ENCODE results near the gene IMP4.

Gene IMP4

DNA sequence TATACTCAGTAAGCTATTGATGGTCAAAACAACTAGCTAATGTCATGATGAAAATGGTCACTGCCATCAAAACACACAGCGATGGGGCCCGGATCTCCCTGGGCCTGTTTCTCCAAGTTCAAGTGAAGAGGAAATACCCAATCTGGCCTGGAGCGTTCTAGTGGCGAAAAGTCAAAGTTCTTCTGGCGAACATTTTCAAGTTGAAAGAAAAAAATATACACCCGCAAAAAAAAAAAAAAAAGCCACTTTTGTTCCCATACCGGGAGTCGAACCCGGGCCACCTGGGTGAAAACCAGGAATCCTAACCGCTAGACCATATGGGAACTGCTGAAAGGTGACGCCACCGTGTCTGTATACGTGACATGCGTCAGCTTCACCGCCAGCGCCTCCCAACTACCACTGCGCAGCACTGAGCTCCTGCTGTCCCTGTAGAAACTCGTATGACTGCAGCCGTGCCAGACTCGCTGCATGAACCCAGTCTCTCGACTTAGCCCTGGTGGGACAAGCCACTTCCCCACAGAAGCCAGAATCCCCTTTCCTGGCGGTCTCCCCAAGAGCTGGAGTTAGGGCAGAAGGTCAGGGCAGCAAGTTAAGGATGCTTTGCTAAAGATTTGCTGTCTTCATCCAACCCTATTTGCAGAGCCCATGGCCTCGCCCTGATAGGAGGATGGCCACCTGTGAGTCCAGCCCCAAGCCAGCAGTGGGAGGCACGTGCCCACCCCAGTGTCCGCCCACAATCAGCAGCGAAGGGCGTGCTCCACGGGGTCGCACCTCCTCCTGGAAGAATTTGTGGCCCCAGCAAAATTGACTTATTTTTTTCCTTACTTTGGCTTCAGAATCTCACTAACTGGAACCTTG is 5.6 kb upstream of the IMP4 start:
- peak; percentile 41 to 71 (median 56) for DNase-seq

DNA sequence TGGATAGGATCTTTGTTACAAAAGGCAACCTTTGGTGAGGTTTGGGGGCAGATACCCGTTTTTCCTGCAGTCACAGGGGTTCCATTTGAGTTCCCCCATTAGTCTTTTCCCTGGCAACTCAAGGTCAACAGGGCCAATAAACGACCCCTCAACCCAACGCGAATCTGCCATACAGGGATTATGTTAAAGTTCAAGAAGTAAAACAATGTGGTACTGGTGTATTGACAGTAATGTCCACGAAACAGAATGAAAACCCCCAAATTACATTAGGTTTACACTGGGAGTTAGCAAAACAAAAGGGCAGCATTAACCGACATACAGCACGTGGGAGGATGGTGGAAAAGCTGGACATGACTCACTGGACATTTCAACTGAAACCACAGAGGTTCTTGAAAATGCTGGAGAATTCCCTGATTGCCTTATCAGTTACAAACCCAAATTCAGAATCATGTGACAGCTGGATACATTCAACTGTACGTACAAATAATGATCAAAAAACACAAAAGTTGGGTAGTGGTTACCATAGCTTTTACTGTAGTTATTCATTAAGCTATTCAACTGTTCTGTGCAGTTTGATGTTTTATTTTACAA is 4.9 kb upstream of the IMP4 start:
- no peak for DNase-seq

DNA sequence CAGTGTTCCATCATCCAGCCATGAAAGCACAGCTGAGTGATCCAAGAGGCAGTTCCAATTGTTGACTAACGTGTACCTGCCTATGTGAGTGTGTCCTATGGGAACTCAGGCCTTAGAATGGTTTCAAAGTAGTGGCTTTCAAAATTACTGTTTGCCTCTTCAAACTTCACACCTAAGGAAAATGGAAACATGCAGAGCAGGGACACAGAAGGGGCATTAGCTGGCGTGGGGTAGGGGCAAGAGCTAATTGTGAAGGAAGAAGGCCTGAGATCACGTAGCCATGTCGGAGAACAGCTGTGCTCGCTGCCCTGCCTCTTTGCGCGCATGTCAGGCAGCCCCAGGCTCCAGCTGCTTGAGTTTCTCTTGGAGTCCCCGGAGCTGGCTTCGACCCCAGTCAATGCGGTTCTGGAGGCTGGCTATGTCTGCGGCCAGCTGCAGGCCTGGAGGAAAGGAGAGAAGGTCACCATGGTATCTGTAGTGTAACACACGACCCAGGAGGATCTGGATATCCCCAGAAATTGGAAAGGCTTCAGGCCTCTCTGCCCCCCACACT is 3.8 kb upstream of the IMP4 start:
- no peak for DNase-seq

DNA sequence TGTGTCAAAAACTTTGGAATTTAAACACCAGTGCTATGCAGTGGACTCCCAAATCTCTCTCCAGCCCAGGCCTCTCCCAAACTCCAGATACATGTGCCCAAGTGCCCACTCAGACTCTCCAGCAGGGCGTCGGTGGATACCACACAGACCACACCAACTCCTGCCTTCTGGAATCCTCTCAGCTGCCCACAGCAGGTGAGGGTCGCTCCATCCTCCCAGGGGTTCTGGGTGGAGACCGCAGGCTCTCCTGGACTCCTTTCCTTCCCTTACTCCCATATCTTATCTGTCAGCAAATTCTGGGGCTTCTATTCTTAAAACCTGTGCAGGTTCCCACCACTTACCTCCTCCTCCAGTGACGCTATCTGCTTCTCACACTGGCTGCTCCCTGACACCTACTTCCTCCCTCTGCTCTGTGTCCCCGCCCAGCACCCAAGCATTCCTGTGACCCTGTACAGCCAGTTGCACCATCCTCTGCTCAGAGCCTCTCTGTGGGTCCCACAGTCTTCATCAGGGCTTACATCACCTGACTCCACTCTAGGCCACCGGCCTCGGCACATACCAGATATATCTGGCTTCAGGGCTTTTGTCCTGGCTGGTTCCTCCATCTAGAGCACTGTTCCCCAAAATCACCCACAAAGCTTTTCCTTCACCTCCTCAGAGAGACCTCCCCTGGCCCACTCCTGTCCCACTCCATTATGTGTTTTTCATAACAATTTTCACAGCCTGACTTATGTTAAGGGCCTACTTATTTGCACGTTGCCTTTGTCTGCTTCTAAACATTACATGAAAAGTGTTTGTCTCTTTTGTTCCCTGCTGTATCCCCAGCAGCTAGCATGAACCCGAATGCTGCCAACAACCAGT is 2.6 kb upstream of the IMP4 start:
- no peak for DNase-seq

DNA sequence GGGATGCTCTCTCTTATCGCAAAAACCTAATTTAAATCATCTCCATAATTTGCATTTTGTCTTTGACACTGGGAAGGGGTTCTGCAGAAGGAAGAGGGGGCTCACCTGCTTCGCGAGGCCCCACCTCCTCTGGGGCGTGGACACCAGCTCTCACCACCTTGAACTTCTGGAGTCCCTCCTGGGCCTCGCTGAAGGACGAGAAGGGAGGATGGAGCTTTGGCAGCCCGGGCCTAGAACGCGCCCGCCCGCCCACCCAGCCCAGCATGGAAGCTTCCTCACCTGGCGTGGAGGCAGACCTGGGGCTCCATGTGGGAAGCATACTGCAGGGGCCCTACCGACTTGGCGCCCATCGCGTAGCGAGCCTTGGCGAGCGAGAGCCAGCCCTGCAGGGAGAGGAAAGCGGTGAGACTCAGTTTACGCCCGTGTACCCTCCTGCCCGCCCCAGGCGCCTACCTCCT is 1.1 kb upstream of the IMP4 start:
- no peak for DNase-seq

DNA sequence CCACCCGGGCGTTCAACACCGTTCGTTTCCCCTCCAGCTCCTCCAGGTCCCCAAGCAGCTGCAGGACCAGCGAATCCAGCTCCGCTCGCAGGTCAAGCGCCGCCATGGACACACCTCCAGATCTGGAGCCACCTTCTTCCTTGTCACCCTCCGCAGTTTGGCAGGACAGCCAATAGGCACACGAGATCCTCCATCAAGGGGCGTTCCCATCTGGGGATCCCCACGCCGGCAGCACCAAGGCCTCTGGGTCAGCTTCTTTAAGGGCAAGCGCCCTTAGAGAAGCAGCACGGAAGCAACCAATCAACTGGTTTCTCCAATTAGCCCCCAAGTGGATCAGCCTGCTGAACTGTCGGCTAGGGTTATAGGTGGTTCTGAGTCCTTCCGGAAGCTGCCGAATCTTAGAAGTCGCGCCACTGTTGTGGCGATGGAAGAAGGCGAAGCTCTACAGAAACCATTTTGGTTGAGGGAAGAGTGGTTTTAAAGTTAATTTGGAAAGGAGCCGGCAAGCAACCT is 621 bp upstream of the IMP4 start:
- DNase-seq, result peak; percentile 83 to 98 (median 96)

DNA sequence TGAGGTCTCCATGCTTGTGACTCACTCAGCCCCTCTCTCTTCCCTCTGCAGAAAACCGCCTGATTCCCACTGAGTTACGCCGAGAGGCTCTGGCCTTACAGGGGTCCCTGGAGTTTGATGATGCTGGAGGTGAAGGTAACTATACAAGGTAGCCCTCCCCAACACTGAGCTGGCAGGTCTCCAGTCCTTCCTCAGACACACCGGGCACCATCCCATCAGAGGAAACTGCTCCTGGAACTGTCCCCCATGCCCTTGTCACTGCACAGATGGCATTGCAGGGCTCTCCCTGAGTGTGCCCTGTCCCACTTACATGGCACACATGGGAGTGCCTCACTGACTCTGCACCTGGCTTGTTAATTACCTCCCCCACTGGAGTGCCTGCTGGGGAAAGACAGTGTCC is 1.9 kb downstream of the IMP4 start:
- DNase-seq, result no peak

DNA sequence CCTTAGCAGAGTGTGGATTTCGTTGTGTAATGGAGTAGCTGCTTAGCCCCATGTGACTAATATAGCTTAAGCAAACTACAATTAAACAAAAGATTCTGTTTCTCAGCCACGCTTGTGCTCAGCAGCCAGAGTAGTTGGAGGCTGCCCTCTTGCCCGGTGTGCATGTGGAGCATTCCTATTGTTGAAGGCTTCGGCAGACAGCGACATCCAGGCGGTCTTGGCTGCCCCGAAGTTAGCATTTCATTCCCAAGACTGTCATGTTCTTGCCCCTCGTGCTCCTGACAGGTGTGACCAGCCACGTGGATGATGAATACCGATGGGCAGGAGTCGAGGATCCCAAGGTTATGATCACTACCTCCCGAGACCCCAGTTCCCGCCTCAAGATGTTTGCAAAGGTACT is 2.4 kb downstream of the IMP4 start:
- DNase-seq, result no peak

DNA sequence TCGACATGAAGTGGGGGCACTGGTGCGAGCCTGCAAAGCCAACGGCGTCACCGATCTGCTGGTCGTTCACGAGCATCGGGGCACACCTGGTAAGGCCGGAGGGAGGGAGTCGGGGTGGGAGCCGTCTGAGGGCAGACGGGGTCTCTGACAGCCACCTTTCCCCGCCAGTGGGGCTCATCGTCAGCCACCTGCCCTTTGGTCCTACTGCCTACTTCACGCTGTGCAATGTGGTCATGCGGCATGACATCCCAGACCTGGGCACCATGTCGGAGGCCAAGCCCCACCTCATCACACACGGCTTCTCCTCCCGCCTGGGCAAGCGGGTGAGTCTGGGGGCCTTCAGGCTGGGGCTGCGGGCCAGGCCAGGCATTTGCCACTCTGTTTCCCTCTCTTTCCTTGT is 2.9 kb downstream of the IMP4 start:
- no peak for DNase-seq

DNA sequence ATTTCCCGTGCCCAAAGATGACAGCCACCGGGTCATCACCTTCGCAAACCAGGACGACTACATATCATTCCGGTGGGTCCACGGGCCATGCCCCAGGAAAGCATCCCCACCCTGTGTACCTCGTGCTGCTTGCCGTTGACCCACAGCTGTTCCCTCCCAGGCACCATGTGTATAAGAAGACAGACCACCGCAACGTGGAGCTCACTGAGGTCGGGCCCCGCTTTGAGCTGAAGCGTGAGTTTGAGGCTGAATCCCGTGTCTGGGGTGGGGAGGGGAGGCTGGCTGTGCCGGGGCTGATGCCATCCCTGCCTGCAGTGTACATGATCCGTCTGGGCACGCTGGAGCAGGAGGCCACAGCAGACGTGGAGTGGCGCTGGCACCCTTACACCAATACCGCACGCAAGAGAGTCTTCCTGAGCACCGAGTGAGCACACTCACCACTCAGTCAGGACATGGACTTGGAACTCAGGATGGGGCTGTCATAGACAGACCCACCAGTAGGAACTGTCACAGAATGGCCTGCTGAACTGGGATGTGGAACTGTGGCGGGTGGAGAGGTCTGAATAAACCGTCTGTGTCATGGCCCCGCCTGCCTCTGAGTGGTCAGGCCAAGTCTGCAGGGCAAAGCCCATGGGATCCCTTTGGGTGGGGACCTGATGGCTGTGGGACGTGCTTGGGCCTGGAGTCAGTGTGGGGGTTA is 3.5 kb downstream of the IMP4 start:
- DNase-seq, result no peak

DNA sequence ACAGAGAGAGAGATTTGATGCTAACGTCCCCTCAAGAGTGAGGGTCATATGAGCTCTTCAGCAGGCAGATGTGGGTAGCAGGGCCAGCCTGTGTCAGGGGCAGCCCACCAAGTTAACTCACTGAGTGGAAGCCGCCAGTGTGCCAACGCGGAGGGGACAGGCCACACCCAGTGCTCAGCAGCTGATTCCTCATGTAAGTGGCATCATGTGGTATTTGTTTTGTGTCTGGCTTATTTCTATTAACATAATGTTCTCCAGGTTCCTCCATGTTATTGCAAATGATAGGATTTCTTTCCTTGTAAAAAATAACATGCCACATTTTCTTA is 4.0 kb downstream of the IMP4 start:
- DNase-seq, result no peak

DNA sequence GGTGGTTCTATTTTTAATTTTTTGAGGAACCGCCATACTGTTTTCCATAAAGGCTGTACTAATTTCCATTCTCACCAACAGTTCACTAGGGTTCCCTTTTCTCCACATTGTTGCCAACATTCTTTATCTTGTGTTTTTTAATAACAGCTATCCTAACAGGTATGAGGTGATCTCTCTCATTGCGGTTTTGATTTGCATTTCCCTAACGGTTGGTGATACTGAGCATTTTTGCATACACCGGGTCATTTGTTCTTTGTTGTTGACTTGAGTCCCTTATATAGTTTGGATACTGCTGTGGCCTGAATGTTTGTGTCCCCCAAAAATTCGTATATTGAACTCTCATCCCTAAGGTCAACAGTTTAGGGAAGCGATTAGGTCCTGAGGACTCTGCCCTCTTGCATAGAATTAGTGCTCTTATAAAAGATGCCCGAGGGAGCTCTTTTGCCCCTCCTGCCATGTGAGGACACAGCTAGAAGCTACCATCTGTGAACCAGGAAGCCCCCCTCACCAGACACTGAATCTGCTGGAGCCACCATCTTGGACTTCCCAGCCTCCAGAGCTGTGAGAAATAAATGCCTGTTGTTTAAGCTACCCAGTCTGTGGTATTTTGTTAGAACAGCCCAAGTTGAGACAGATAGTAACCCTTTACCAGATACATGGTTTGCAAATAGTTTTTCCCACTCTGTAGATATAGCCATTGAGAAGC is 4.7 kb downstream of the IMP4 start:
- DNase-seq, result no peak

DNA sequence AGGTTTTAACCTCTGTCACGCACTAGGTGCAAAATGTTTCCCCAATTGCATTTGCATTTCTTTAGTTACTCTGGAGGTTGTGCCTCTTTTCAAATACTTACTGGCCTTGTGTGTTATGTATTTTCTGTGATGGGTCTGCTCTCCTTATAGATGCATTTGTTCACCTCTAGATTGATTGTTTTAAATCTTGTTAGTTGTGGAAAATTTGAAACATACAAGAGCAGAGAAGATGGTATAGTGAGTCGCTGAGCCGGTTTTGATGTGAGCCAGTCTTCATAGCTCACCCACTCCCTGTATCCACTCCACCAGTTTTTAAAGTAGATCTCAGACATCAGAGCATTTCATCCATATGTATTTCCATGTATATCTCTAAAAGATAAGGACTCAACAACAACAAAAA is 6.5 kb downstream of the IMP4 start:
- no peak for DNase-seq

DNA sequence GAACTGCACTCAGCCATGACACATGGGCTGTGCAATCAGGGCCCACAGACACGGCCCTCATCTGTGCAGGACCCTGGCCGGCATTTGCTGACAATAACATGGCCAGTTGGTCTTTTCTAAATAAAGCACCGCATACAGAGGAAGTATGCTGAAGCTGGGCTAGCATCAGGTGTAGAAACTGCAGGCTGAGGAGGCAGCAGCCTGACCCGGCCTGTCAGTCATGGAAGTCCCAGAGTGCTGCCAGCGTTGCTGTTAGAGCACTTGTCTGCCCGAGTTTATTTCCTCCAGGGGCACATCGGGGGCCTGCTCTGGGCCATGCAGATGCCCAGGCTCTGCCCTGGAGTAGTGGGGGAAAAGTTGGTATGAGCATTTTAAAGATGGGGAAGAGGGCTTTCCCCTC is 9.0 kb downstream of the IMP4 start:
- DNase-seq, result no peak

DNA sequence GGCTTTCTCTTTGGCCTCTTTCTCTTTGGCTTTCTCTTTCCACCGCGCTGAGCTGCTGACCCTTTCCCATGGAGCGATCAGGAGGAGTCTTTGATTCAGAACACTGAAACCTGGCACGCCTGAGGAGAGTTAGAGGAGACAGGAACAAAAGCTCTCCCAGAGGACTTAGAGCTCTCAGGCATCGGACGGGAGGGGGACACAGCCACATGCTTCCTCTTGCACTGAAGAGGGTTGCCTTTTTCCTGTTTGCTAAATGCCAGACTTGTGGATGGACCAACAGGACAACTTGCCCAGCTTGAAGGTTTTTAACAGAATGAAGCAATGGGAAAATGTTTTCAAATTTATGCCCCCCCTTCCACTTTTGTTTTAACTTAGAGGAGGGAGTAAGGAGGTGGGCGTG is 9.5 kb downstream of the IMP4 start:
- DNase-seq, result peak in 1 of 3 experiments; percentile 53

DNA sequence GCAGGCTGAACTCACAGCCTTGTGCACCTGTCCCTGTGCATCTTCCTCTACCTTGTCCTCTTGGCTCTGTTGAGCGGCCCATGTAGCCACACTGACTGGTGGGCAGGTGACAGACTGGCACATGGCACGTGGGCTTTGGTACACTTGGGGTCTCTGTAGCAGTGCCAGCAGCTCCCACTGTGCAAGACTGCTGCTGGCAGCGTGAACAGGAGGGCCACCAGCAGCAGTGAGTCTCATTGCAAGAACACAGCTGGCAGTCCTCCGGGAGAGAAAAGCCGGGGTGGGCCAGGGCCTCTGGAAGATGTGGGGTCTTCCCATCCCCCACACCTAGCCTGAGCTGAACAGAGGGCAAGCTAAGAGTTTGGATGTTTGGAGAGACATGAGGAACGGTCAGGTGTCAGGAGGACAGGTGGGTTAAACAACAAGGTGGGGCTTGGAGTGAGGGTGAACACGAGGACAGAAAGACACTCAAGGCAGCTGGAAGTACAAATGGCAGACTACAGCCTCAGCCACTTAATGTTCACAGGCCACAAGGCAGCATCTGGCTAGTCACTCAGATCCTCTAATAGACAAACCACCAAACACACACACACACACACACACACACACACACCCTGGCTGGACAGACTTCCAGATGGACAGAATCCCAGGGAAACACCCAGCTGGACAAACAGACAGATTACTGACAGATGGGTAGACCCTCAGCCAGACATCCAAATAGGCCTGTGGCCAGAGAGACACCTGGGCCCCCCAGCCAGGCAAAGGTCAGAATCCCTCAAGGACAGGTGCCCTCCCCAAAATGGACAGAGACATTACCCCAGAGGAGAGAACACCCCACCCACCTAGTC is 10.8 kb downstream of the IMP4 start:
- DNase-seq, result no peak

DNA sequence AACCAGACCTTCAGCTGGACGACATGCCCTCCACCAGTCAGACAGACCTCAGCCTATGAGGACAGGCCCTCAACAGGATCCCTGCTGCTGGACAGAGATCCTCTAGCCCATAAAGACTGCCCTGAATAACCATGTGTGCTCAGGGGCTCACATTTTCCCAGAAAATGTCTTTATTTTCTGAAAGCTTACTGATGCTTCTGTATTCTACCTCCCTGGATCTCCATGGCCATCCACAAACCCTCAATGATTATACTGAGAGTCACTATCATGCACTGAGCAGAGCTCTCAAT is 11.4 kb downstream of the IMP4 start:
- no peak for DNase-seq

DNA sequence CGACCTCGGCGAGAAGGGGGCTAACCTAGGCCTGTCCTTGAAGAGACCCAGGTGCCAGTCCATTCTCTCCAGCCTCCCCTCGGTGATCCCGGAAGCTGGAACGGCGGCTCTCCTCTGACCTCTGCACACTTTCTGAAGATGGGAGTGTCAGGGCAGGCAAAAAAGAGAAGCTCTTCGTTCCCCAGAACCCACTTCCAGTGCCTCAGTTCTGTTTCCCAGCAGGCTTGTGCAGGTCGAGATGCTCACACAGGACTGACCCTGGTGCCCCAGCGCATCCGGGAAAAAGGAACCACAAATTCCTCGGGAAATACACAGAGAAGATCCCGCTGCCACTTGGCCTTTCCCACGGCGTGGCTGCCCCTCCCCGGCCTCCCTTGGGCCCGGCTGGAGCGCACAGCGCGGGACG is 12.5 kb downstream of the IMP4 start:
- DNase-seq, result peak in 1 of 3 experiments; percentile 57

DNA sequence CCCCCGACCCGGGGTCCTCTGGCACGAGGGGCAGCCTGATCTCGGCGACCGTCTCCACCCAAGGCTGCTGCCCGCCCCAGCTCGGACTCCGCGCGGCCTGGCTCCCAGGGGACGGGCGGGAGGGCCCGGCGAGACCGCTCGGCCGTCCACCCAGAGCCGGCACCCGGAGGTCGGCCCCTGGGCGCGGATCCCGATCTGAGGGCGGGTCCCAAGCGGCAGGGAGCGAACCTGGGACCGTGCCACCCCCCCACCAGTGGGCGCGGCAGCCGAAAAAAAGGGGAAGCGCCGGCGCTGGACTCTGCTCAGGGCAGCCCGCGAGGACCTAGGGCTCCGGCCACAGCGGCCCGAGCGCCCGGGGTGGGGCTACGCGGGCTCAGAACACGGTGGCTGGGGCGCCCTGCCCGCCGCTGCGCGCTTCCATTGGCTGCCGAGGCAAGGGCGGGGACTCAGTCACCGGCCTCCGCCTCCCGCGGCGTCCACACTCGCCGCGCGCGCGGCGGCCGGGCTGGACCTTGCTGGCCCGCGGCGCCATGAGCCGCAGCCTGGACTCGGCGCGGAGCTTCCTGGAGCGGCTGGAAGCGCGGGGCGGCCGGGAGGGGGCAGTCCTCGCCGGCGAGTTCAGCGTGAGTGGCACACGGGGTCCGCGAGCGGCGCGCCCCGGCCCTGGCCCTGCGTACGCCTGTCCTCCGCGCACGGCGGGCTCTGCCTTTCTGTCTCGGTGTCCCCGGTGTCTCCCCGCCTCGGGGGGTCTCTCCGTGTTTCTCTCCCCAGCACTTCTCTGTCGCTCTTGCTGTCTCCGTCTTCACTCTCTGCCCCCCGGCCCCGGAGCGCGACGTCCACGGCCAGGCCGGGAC is 13.1 kb downstream of the IMP4 start, which contains the start of gene PTPN18:
TSS of gene PTPN18 (plus strand) at position 479 of the 854 bp plus-strand sequence. CDS start at position 531, 52 bp downstream.
- peak; percentile 68 to 88 (median 87) for DNase-seq

DNA sequence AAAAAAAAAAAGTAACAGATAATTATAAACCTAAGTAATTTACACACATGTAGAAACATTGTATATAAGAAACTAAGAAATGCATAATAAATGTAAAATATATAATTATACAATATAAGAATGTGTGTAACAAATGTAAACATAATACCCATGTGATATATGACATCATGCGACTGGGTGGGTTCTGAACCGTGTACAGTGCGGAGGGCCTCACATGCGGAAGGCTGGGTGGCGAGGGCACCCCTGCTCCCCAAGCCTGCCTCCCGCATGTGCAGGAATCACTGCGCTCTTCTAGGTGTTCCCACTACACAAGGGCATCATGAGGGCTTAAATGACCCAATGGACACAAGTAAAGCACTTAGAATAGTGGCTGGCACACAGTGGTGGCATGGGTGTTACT is 15.2 kb downstream of the IMP4 start:
- DNase-seq, result no peak

Data from NCI-H1417 (cell line).